ENCODE results near the gene ATG9A. TPM values are rescaled to one million over a fixed set of nuclear protein-coding genes. Genes with fewer than 3 reads are reported as not detected.

The ATG9A gene
- total RNA-seq, 4 donors from 2014 or later, result 23.4 to 40.0 (median 30.5) TPM

DNA sequence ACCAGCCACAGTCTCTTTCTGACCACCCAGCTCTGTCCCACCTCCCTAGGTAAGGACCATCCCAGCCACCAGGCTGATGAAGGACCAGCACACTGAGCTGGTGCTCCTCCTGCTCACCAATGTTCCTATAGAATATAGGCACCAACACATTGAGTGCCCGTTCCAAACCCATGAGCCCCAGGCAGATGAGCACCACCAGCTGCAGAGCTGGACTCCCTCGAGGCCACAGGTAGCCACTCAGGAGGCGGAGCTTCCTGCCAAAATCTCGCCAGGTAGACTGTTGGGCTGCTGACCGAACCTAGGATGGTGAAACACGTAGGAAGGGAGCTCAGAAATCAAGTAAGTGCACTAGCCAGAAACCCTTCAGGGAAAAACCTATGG lies 12.9 kb downstream of the ATG9A start:
- Histone ChIP-seq H3K9me3 (no peaks in the 10 kb centered on the region), H3K27me3 (no peaks in the 10 kb centered on the region), H3K27ac (peak overlapping the region in 2 of 4 donors; percentile 94), H3K4me1 (peaks cover 0 to 48% (median 24%) of the 10 kb centered on the region in 4 donors), H3K4me3 (no peak overlapping the region), H3K36me3 (peaks cover 0 to 66% (median 11%) of the 10 kb centered on the region in 3 donors)
- DNase-seq (ENCODE audit: low spot score in 2 of 2), result no peak
- no peak for TF ChIP-seq POLR2A (IDR thresholded peaks at IDR 0.05)
- TF ChIP-seq, protein P1, sequence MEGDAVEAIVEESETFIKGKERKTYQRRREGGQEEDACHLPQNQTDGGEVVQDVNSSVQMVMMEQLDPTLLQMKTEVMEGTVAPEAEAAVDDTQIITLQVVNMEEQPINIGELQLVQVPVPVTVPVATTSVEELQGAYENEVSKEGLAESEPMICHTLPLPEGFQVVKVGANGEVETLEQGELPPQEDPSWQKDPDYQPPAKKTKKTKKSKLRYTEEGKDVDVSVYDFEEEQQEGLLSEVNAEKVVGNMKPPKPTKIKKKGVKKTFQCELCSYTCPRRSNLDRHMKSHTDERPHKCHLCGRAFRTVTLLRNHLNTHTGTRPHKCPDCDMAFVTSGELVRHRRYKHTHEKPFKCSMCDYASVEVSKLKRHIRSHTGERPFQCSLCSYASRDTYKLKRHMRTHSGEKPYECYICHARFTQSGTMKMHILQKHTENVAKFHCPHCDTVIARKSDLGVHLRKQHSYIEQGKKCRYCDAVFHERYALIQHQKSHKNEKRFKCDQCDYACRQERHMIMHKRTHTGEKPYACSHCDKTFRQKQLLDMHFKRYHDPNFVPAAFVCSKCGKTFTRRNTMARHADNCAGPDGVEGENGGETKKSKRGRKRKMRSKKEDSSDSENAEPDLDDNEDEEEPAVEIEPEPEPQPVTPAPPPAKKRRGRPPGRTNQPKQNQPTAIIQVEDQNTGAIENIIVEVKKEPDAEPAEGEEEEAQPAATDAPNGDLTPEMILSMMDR (IDR thresholded peaks at IDR 0.05), result no peak
- no peak for TF ChIP-seq EP300 (IDR thresholded peaks at IDR 0.05)
- 90 to 93% methylated on average over 6 of the region's 6 CpGs for WGBS, 2 donors

DNA sequence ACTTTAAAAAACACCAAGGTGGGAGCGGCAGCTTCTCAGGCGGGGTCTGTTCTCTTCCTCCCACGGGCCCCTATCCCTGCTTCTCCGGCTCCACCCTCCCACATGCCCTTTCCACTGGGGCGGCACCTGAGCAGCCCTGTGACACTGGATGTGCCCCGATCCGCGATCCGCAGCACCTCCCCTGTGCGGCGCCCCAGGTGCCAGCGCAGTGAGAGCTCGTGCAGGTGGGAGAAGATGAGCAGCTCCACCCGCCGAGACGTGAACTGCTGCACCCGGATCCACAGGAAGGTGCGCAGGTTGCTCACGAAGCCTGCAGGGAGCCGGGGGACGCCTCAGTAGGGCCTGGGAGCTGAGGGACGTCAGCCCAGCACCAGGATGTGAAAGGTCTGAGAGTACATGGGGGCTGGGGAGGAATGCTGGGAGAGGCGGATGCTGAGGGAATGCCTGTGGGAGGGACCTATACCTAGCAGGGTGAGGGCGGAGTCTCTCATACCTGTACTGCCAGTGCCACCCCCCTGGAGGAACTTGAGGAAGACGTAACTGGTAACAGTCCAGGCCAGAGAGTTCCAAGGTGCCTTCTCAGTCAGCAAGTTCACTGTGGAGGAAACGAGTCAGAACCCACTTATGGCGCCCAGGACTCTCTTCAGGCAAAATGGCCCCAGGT lies 13.4 kb downstream of the ATG9A start:
- no peak for DNase-seq (ENCODE audit: low spot score in 2 of 2)
- Histone ChIP-seq H3K4me1 (peaks cover 0 to 48% (median 24%) of the 10 kb centered on the region in 4 donors), H3K27me3 (no peaks in the 10 kb centered on the region), H3K4me3 (no peak overlapping the region), H3K36me3 (peaks cover 0 to 66% (median 6%) of the 10 kb centered on the region in 3 donors), H3K9me3 (no peaks in the 10 kb centered on the region), H3K27ac (no peak overlapping the region)
- WGBS, 2 donors, result 92% methylated on average over 26 to 27 of the region's 27 CpGs
- TF ChIP-seq, protein P1 (IDR thresholded peaks at IDR 0.05), result no peak
- no peak for TF ChIP-seq POLR2A (IDR thresholded peaks at IDR 0.05)
- no peak for TF ChIP-seq EP300 (IDR thresholded peaks at IDR 0.05)

DNA sequence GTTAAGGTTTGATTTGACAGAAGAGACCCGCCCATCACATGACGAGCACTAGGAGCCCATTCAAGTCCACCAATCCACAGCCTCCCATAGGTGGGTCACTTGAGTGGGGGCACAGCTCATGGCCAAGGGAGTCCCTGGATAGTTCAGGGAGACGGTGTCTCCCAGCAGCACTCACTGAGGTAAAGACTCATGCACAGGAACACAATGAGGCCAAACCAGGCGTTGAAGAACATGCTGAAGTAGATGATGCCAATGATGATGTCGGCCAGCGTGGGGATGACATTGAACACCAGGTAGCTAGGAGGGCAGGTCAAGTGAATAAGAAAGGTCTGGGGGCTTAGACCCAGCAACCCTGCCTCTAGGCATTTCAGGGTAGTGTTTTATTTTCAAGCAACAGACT lies 14.7 kb downstream of the ATG9A start:
- Histone ChIP-seq H3K9me3 (no peaks in the 10 kb centered on the region), H3K4me1 (peaks cover 0 to 42% (median 24%) of the 10 kb centered on the region in 4 donors), H3K4me3 (no peak overlapping the region), H3K27me3 (no peaks in the 10 kb centered on the region), H3K27ac (no peak overlapping the region), H3K36me3 (peaks cover 0 to 66% (median 6%) of the 10 kb centered on the region in 3 donors)
- no peak for TF ChIP-seq POLR2A (IDR thresholded peaks at IDR 0.05)
- no peak for DNase-seq (ENCODE audit: low spot score in 2 of 2)
- WGBS, 2 donors, result 86 to 91% methylated on average over 6 of the region's 6 CpGs

DNA sequence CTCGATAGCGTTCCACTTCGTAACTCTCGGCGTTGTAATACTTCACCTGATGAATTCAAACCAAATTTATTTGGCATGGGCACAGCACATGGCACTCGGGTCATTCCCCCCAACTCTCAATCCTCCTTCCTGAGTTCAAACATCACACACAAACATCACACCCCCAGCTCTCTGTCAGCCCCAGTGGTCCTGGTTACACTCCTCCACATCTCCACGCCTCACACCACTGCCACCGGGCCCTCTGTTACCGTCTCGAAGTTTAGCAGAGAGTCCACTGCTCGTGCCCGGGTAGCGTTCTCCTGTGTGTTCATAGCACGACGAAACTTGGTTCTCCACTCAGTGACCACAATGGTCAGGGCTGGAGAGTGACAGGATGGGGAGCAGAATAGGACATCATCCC lies 15.3 kb downstream of the ATG9A start:
- Histone ChIP-seq H3K4me1 (peaks cover 0 to 35% (median 17%) of the 10 kb centered on the region in 4 donors), H3K4me3 (no peak overlapping the region), H3K36me3 (peaks cover 0 to 73% (median 9%) of the 10 kb centered on the region in 3 donors), H3K27me3 (no peaks in the 10 kb centered on the region), H3K27ac (no peak overlapping the region), H3K9me3 (no peaks in the 10 kb centered on the region)
- WGBS, 2 donors, result 96 to 97% methylated on average over 15 of the region's 15 CpGs
- no peak for DNase-seq (ENCODE audit: low spot score in 2 of 2)
- TF ChIP-seq EP300 (IDR thresholded peaks at IDR 0.05), result no peak
- TF ChIP-seq, protein P1 (IDR thresholded peaks at IDR 0.05), result no peak
- TF ChIP-seq POLR2A (IDR thresholded peaks at IDR 0.05), result no peak

DNA sequence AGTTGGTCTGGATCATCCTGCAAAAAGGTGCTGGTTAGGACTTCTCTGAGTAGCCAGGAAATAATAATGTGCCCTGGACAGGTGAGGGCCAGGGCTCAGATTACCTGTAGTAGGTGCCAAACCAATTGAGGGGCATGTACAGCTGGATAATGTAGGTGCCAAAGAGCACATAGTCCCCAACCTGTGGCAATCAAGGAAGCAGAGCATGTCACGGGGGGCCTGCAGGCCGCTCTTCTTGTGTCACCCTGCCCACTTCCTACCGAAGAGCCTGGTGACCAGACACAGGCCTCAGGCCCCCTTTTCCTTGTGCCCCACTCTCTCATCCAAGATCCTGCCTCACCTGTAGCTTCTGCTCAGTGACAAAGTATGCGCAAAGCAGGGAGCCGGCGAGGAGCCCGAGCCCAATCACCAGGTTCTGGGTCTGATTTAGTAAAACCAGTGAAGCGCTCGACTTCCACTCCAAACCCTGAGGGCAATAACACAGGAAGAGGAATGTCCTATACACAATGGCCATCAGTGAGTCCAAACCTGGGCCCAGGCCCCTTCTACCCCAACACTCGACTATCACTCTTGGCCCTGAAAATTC lies 15.9 kb downstream of the ATG9A start:
- TF ChIP-seq, protein P1 (IDR thresholded peaks at IDR 0.05), result no peak
- TF ChIP-seq EP300 (IDR thresholded peaks at IDR 0.05) (no peak), POLR2A (IDR thresholded peaks at IDR 0.05) (no peak)
- Histone ChIP-seq H3K27me3 (no peaks in the 10 kb centered on the region), H3K36me3 (peaks cover 0 to 78% (median 12%) of the 10 kb centered on the region in 3 donors), H3K9me3 (no peaks in the 10 kb centered on the region), H3K4me1 (peaks cover 0 to 33% (median 16%) of the 10 kb centered on the region in 4 donors), H3K27ac (no peak overlapping the region), H3K4me3 (no peak overlapping the region)
- 90 to 91% methylated on average over 10 of the region's 10 CpGs for WGBS, 2 donors
- DNase-seq (ENCODE audit: low spot score in 2 of 2), result no peak
